Tongue (tissue), 2 donors: ENCODE results near the gene SLC35E4. TPM values are rescaled to one million over a fixed set of nuclear protein-coding genes. Genes with fewer than 3 reads are reported as not detected.
"Not testable (repeated sequence)": the region's sequence is repeated elsewhere in the genome, so short reads cannot be mapped to it uniquely, and the experiment has no call there.

Experiments used
- DNase-seq: peaks from one replicate; pipeline ENCODE4 v3.0.0-alpha.2; 2015
- total RNA-seq: library from RNA; depleted of rRNA; stranded (reverse); fragments of >200 nt; gene quantifications from one replicate; pipeline ENCODE4 v1.2.3, GENCODE V29; 2014

Gene SLC35E4
- total RNA-seq: 3.1 TPM

GRCh38 chr22:30635273-30636225, at the start of gene SLC35E4:
Gene SLC35E4, plus strand, starts transcription at chr22:30635781. Its CDS starts 670 bp downstream, at chr22:30636451.
- peak; percentile 95 for DNase-seq

- no peak for DNase-seq
Observed at GRCh38 chr22:30586414-30586813, 49.2 kb upstream of the SLC35E4 start.

GRCh38 chr22:30591191-30591587, 44.4 kb upstream of the SLC35E4 start:
- DNase-seq: no peak

- DNase-seq: peak; percentile 99
Observed at GRCh38 chr22:30591588-30592359, 43.8 kb upstream of the SLC35E4 start, which contains the start of gene PES1. Gene PES1, minus strand, starts transcription at chr22:30591910. Its CDS starts 77 bp downstream, at chr22:30591833.

- DNase-seq: not testable (repeated sequence)
Observed at GRCh38 chr22:30592360-30592713, 43.2 kb upstream of the SLC35E4 start.

GRCh38 chr22:30596199-30596598, 39.4 kb upstream of the SLC35E4 start:
- DNase-seq: no peak

- DNase-seq: no peak
Observed at GRCh38 chr22:30596886-30597285, 38.7 kb upstream of the SLC35E4 start.

- no peak for DNase-seq
Observed at GRCh38 chr22:30598986-30599385, 36.6 kb upstream of the SLC35E4 start.

- DNase-seq: no peak
Observed at GRCh38 chr22:30600921-30601320, 34.7 kb upstream of the SLC35E4 start.

- DNase-seq: no peak
Observed at GRCh38 chr22:30601464-30601863, 34.1 kb upstream of the SLC35E4 start.

GRCh38 chr22:30602049-30602448, 33.5 kb upstream of the SLC35E4 start:
- DNase-seq: peak; percentile 15

GRCh38 chr22:30603801-30604200, 31.8 kb upstream of the SLC35E4 start:
- no peak for DNase-seq

GRCh38 chr22:30604723-30605122, 30.9 kb upstream of the SLC35E4 start:
- DNase-seq: no peak

- DNase-seq: peak; percentile 24
Observed at GRCh38 chr22:30605449-30606110, 30.0 kb upstream of the SLC35E4 start.

- DNase-seq: peak; percentile 84
Observed at GRCh38 chr22:30606455-30607299, 28.9 kb upstream of the SLC35E4 start, which contains the start of gene TCN2. Gene TCN2, plus strand, starts transcription at chr22:30607174. Its CDS starts 158 bp downstream, at chr22:30607332.

GRCh38 chr22:30607300-30607930, 28.2 kb upstream of the SLC35E4 start:
- DNase-seq: no peak

- no peak for DNase-seq
Observed at GRCh38 chr22:30607939-30608338, 27.6 kb upstream of the SLC35E4 start.

GRCh38 chr22:30609260-30610185, 26.1 kb upstream of the SLC35E4 start:
- peak; percentile 12 for DNase-seq

GRCh38 chr22:30610299-30610698, 25.3 kb upstream of the SLC35E4 start:
- no peak for DNase-seq

GRCh38 chr22:30611197-30611596, 24.4 kb upstream of the SLC35E4 start:
- no peak for DNase-seq
